ENCODE data around the gene HMOX1.

The HMOX1 gene

GRCh38 chr22:35407362-35407761, 26.5 kb downstream of the HMOX1 start:
- FAIRE-seq = no peak
- TF ChIP-seq, protein P1, sequence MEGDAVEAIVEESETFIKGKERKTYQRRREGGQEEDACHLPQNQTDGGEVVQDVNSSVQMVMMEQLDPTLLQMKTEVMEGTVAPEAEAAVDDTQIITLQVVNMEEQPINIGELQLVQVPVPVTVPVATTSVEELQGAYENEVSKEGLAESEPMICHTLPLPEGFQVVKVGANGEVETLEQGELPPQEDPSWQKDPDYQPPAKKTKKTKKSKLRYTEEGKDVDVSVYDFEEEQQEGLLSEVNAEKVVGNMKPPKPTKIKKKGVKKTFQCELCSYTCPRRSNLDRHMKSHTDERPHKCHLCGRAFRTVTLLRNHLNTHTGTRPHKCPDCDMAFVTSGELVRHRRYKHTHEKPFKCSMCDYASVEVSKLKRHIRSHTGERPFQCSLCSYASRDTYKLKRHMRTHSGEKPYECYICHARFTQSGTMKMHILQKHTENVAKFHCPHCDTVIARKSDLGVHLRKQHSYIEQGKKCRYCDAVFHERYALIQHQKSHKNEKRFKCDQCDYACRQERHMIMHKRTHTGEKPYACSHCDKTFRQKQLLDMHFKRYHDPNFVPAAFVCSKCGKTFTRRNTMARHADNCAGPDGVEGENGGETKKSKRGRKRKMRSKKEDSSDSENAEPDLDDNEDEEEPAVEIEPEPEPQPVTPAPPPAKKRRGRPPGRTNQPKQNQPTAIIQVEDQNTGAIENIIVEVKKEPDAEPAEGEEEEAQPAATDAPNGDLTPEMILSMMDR (IDR thresholded peaks at IDR 0.05; ENCODE audit: insufficient read depth, missing control alignments) = no peak
- no peak for DNase-seq (ENCODE audit: insufficient read length, low spot score)

DNA sequence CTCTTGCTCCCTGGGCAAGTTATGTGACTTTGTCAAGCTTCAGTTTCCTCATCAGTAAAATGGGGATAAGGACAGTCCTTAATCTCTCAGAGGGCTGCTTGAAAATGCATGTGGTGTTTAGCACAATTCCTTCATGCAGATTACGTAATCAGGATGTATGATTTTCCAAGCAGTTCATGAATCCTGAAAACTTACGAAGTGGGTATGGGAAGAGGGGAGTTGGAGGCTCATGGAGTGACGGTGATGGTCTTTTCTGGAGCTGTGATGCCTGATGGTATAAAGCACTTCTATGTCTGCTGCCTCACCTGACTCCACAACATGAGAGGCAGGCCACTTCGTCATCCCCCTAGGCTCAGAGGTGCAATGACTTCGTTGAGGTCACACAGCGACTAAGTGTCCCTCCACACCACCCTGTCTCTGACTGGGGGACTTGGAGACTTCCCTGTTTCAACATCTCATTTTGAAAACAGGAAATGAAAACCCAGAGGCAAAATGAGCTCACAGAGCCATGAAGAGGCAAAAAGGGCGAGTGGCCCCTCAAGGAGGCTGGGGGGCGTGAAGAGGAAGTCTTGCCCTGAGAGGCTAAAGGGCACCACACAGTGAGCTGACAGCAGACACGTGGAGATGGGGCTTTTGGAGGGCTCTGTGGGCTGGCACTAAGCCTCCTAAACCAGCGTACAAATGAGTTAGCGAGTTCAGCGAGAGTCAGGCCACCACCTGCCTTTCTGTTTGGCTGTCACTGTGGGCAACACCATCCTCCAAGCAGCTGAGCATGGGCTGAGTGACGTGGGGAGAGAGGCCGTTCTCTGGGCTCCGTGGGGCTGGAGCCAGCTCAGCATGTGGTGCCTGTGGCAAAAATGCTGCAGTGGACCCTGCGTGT, 29.1 kb downstream of the HMOX1 start:
- FAIRE-seq (no peak), DNase-seq (ENCODE audit: insufficient read length, low spot score) (no peak)
- TF ChIP-seq, protein P1 (IDR thresholded peaks at IDR 0.05; ENCODE audit: insufficient read depth, missing control alignments) = no peak

GRCh38 chr22:35410663-35411034, 29.8 kb downstream of the HMOX1 start:
- TF ChIP-seq, protein P1 (IDR thresholded peaks at IDR 0.05; ENCODE audit: insufficient read depth, missing control alignments) = no peak
- DNase-seq (ENCODE audit: insufficient read length, low spot score) = no peak
- FAIRE-seq = no peak

GRCh38 chr22:35411102-35411501, 30.2 kb downstream of the HMOX1 start:
- TF ChIP-seq, protein P1 (IDR thresholded peaks at IDR 0.05; ENCODE audit: insufficient read depth, missing control alignments) = no peak
- DNase-seq (ENCODE audit: insufficient read length, low spot score) = no peak
- FAIRE-seq = no peak

DNA sequence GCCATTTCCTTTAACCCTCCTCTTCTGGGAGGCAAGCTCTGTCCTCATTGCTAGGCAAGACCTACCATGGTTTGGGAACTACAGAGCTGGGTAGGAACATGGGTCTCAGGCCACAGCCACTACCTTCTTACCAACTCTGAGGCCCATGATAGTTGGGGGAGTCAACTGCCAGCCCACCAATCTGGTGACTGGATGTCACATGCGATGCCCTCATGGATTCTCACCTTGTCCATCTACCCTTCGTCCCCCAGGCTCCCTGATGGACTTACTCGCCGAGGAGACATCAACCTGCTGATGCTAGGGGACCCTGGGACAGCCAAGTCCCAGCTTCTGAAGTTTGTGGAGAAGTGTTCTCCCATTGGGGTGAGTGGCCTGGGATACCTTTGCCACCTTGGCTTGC, 32.7 kb downstream of the HMOX1 start:
- FAIRE-seq = no peak

DNA sequence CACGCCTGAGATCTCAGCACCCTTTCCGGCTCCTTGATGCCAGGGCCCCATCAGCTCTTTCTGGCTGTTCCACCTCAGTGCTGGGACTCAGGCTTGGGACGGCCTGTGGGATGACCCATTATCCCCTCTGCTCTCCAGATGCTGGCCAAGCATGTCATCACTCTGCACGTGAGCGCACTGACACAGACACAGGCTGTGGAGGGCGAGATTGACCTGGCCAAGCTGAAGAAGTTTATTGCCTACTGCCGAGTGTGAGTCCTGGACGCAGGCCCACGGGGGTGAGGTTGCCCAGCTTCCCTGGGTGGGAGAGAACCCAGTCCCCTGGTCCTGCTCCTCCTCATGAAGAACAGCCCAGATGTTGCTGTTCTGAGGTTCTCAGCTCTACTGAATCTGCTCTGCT, 36.7 kb downstream of the HMOX1 start:
- no peak for FAIRE-seq
- DNase-seq (ENCODE audit: insufficient read length, low spot score) = no peak
- TF ChIP-seq, protein P1 (IDR thresholded peaks at IDR 0.05; ENCODE audit: insufficient read depth, missing control alignments) = no peak

More for the DNA sequence above, 32.7 kb downstream of the HMOX1 start:
- TF ChIP-seq, protein P1 (IDR thresholded peaks at IDR 0.05; ENCODE audit: insufficient read depth, missing control alignments) = no peak
- DNase-seq (ENCODE audit: insufficient read length, low spot score) = no peak

- TF ChIP-seq, protein P1 (IDR thresholded peaks at IDR 0.05; ENCODE audit: insufficient read depth, missing control alignments) = no peak
- FAIRE-seq = no peak
- no peak for DNase-seq (ENCODE audit: insufficient read length, low spot score)
Observed at GRCh38 chr22:35418088-35418487, 37.2 kb downstream of the HMOX1 start.

All from D721Med (cell line).